Smooth muscle cell (in vitro differentiated cells): Measurements from ENCODE around the gene MYOF. TPM values are rescaled to one million over a fixed set of nuclear protein-coding genes. Genes with fewer than 3 reads are reported as not detected.

Source experiments
- DNase-seq: peaks from one replicate; lab custom pipeline; 2025; ENCODE audit not compliant: unreplicated experiment; lab: John Stamatoyannopoulos, UW
- H2AFZ ChIP-seq: fragments of 200-600 bp; sonication (generic); 2 replicates; pipeline ENCODE4 v1.6.0; 2016; ENCODE audit warnings: antibody characterized with exemption, low read depth, mild to moderate bottlenecking
- H3F3A ChIP-seq: fragments of 200-600 bp; sonication (generic); 2 replicates; pipeline ENCODE4 v1.6.0; 2017; ENCODE audit warnings: antibody characterized with exemption, low read depth
- H3K27ac ChIP-seq: fragments of 200-600 bp; sonication (generic); 2 replicates; pipeline ENCODE4 v1.5.1; 2016; ENCODE audit warnings: low read depth, mild to moderate bottlenecking
- H3K27me3 ChIP-seq: fragments of 200-600 bp; sonication (generic); 2 replicates; pipeline ENCODE4 v1.6.1; 2016; ENCODE audit warnings: low read depth, mild to moderate bottlenecking
- H3K36me3 ChIP-seq: fragments of 200-600 bp; sonication (generic); 2 replicates; pipeline ENCODE4 v1.5.1; 2016; ENCODE audit warnings: low read depth
- H3K4me1 ChIP-seq: fragments of 200-600 bp; sonication (generic); 2 replicates; pipeline ENCODE4 v1.5.1; 2016; ENCODE audit warnings: low read depth
- H3K4me2 ChIP-seq: fragments of 200-600 bp; sonication (generic); 2 replicates; pipeline ENCODE4 v1.6.0; 2016; ENCODE audit warnings: mild to moderate bottlenecking
- H3K4me3 ChIP-seq: fragments of 200-600 bp; sonication (generic); 2 replicates; pipeline ENCODE4 v1.5.1; 2016; ENCODE audit warnings: mild to moderate bottlenecking
- H3K79me2 ChIP-seq: fragments of 200-600 bp; sonication (generic); 2 replicates; pipeline ENCODE4 v1.6.0; 2016; ENCODE audit warnings: low read depth, mild to moderate bottlenecking
- H3K9ac ChIP-seq: fragments of 200-600 bp; sonication (generic); 2 replicates; pipeline ENCODE4 v1.6.0; 2016; ENCODE audit warnings: low read depth
- H3K9me3 ChIP-seq: fragments of 200-600 bp; sonication (generic); replicated peaks from 2 replicates; pipeline ENCODE4 v1.5.1; 2016; ENCODE audit warnings: low read depth
- H4K20me1 ChIP-seq: fragments of 200-600 bp; sonication (generic); 2 replicates; pipeline ENCODE4 v1.6.0; 2016; ENCODE audit warnings: low read depth
- CTCF ChIP-seq: fragments of 200-600 bp; sonication (generic); IDR thresholded peaks from 2 replicates; pipeline ENCODE4 v1.5.1; 2017; ENCODE audit warnings: borderline replicate concordance, mild to moderate bottlenecking, antibody characterized with exemption; ENCODE audit not compliant: insufficient read depth, poor library complexity, severe bottlenecking
- WGBS: methylation state at CpG from one replicate; pipeline ENCODE4 v1.1.7; 2016; ENCODE audit warnings: low lambda C conversion rate; 5-methylcytosine and 5-hydroxymethylcytosine counted together
- polyA plus RNA-seq: library from polyadenylated mRNA; unstranded; fragments of >200 nt; fragmentation: Nextera tagmentation; extraction: Ambion mirVana; gene quantifications from 2 replicates; pipeline ENCODE4 v1.2.1, GENCODE V29; 2016
- total RNA-seq: library from RNA; depleted of rRNA; stranded (reverse); fragments of >200 nt; gene quantifications from 2 replicates; pipeline ENCODE4 v1.2.3, GENCODE V29; 2014

MYOF gene
- total and polyA plus RNA-seq, 2 experiments from 2014 or later: 29.6 to 99.5 TPM

GRCh38 chr10:93462371-93462770, 19.8 kb downstream of the MYOF start:
- TF ChIP-seq CTCF: no peak
- 54% methylated on average over 2 of the region's 2 CpGs for WGBS
- H3K9ac ChIP-seq: no peak overlapping the region

GRCh38 chr10:93461807-93462178, 20.3 kb downstream of the MYOF start:
- no peak overlapping the region for H2AFZ ChIP-seq
- H3K27ac ChIP-seq: peak overlapping the region; percentile 97
- peaks cover 75% of the 10 kb centered on the region for H3K79me2 ChIP-seq
- H3K27me3 ChIP-seq: no peaks in the 10 kb centered on the region
- peak overlapping the region; percentile 44 for H3K9ac ChIP-seq
- no peaks in the 10 kb centered on the region for H3K36me3 ChIP-seq
- WGBS: 100% methylated on average over 1 of the region's 1 CpG
- no peaks in the 10 kb centered on the region for H3K9me3 ChIP-seq
- peak overlapping the region; percentile 56 for H3K4me2 ChIP-seq
- no peak overlapping the region for H3K4me3 ChIP-seq
- H4K20me1 ChIP-seq: no peaks in the 10 kb centered on the region
- peaks cover 22% of the 10 kb centered on the region for H3K4me1 ChIP-seq
- no peak for TF ChIP-seq CTCF
- no peak for DNase-seq
- peaks cover 32% of the 10 kb centered on the region for H3F3A ChIP-seq

More at GRCh38 chr10:93462371-93462770, 19.8 kb downstream of the MYOF start:
- H3K27ac ChIP-seq: peak overlapping the region; percentile 97
- peaks cover 32% of the 10 kb centered on the region for H3F3A ChIP-seq
- H3K4me2 ChIP-seq: peak overlapping the region; percentile 59
- H2AFZ ChIP-seq: no peak overlapping the region
- no peak overlapping the region for H3K4me3 ChIP-seq
- H3K27me3 ChIP-seq: no peaks in the 10 kb centered on the region
- H3K9me3 ChIP-seq: no peaks in the 10 kb centered on the region
- H3K79me2 ChIP-seq: peaks cover 72% of the 10 kb centered on the region
- H3K36me3 ChIP-seq: no peaks in the 10 kb centered on the region
- no peaks in the 10 kb centered on the region for H4K20me1 ChIP-seq
- DNase-seq: no peak
- H3K4me1 ChIP-seq: peaks cover 22% of the 10 kb centered on the region

- no peaks in the 10 kb centered on the region for H3K9me3 ChIP-seq
- H3K4me2 ChIP-seq: peak overlapping the region; percentile 56
- DNase-seq: no peak
- no peak for TF ChIP-seq CTCF
- no peaks in the 10 kb centered on the region for H4K20me1 ChIP-seq
- WGBS: 35% methylated on average over 4 of the region's 4 CpGs
- H3K27ac ChIP-seq: peak overlapping the region; percentile 97
- peak overlapping the region; percentile 44 for H3K9ac ChIP-seq
- peaks cover 32% of the 10 kb centered on the region for H3F3A ChIP-seq
- H3K79me2 ChIP-seq: peaks cover 75% of the 10 kb centered on the region
- no peaks in the 10 kb centered on the region for H3K36me3 ChIP-seq
- peaks cover 22% of the 10 kb centered on the region for H3K4me1 ChIP-seq
- H2AFZ ChIP-seq: no peak overlapping the region
- H3K27me3 ChIP-seq: no peaks in the 10 kb centered on the region
- no peak overlapping the region for H3K4me3 ChIP-seq
Measured at GRCh38 chr10:93461109-93461806, 20.9 kb downstream of the MYOF start.

GRCh38 chr10:93459466-93459865, 22.7 kb downstream of the MYOF start:
- TF ChIP-seq CTCF: no peak
- no peak overlapping the region for H2AFZ ChIP-seq
- peak overlapping the region; percentile 75 for H3K9ac ChIP-seq
- peaks cover 25% of the 10 kb centered on the region for H3F3A ChIP-seq
- no peaks in the 10 kb centered on the region for H3K27me3 ChIP-seq
- H4K20me1 ChIP-seq: no peaks in the 10 kb centered on the region
- no peak overlapping the region for H3K4me3 ChIP-seq
- peak overlapping the region; percentile 61 for H3K4me2 ChIP-seq
- WGBS: 78% methylated on average over 3 of the region's 3 CpGs
- H3K9me3 ChIP-seq: no peaks in the 10 kb centered on the region
- no peaks in the 10 kb centered on the region for H3K36me3 ChIP-seq
- H3K79me2 ChIP-seq: peaks cover 74% of the 10 kb centered on the region
- peaks cover 26% of the 10 kb centered on the region for H3K4me1 ChIP-seq
- no peak for DNase-seq
- peak overlapping the region; percentile 97 for H3K27ac ChIP-seq
